ENCODE results near the gene JAZF1.
"Not testable (repeated sequence)": the region's sequence is repeated elsewhere in the genome, so short reads cannot be mapped to it uniquely, and the experiment has no call there.

The JAZF1 gene

DNA sequence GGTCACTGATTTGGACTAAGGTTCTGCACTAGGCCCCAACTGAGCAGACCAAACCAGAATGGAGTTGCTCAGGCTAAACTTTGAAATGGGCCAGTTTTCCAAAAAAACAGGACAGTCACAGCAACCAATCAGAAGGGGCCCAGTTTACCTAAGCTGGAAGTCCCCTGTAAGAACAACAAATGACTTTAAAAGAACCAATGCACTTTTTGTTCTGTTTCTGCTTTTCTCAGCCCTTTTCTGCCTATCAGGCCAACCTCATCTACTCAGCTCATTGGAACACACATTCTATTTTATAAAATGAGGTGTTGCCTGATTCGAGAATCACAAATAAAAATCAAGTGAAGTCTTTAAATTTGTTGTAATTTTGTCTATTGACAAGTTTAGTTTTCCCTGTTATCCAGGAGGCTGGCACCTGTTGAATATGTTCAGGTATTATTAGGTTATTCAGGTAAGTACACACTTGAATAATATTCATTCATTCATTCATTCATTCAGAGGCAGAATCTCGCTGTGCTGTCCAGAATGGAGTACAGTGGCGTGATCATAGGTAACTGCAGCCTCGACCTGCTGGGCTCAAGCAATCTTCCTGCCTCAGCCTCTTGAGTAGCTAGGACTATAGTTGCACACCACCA, 271.9 kb downstream of the JAZF1 start:
- in situ Hi-C loops (cut with HindIII; ENCODE audit: low pct_unique_long_range_greater_than_20kb, low sequenced_read_pairs) = no loop called here
- DNase-seq (ENCODE audit: low read depth in 1 of 2, low spot score in 1 of 2) = no peak
- TF ChIP-seq JUND (IDR thresholded peaks at IDR 0.05; ENCODE audit: low read depth) = no peak

DNA sequence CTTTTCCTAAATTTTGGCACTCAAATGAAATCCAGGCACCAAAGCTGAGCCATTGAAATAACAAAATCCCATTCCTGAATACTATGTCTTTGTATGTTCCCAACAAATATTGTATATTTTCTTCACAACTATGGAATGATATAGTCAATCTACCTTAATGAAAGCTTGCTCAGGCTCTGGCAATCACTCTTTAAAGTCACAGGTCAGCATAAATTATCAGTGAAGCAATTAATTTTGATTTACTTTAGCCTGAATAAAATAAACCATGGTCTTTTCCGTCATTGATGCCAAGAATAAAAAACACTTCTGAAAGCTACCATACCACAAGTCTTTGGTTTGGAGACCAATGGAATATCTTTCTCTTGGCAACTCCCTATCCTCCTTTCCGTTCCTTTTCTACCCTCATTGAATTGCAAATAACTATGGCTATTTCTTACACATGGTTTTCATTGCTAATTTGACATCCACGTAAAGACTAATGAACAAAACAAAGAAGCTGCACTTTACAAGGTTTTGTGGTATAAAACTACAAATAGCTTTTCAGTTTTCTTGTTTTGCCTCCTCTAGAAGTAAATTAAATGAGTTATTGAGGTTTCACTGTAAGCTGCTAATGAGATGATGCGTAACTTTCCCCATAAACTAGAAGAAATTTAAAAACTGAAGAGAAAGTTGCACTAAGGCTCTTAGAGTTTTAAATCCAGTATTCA, 274.1 kb downstream of the JAZF1 start:
- in situ Hi-C loops (cut with HindIII; ENCODE audit: low pct_unique_long_range_greater_than_20kb, low sequenced_read_pairs) = no loop called here
- TF ChIP-seq JUND (IDR thresholded peaks at IDR 0.05; ENCODE audit: low read depth) = no peak
- DNase-seq (ENCODE audit: low read depth in 1 of 2, low spot score in 1 of 2) = no peak

DNA sequence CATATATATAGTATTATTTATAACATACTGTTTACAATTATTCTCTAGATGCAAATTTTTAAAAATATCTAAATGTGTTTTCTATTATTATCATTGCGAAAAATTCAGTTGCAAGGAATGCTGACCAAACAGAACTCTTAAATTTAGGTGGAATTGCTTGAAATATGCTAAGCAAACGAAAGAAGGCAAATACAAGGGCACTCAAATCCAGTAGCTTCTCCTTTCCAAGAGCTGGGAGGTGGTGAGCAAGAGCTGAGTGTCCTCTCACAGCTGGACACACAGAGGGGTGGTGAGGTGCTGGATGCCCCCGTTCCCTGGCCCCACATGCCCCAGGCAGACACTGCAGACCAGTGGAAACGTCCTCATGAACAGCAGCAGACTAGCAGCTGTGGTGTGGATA, 274.6 kb downstream of the JAZF1 start:
- no peak for TF ChIP-seq JUND (IDR thresholded peaks at IDR 0.05; ENCODE audit: low read depth)
- in situ Hi-C loops (cut with HindIII; ENCODE audit: low pct_unique_long_range_greater_than_20kb, low sequenced_read_pairs) = no loop called here
- DNase-seq (ENCODE audit: low read depth in 1 of 2, low spot score in 1 of 2) = no peak

DNA sequence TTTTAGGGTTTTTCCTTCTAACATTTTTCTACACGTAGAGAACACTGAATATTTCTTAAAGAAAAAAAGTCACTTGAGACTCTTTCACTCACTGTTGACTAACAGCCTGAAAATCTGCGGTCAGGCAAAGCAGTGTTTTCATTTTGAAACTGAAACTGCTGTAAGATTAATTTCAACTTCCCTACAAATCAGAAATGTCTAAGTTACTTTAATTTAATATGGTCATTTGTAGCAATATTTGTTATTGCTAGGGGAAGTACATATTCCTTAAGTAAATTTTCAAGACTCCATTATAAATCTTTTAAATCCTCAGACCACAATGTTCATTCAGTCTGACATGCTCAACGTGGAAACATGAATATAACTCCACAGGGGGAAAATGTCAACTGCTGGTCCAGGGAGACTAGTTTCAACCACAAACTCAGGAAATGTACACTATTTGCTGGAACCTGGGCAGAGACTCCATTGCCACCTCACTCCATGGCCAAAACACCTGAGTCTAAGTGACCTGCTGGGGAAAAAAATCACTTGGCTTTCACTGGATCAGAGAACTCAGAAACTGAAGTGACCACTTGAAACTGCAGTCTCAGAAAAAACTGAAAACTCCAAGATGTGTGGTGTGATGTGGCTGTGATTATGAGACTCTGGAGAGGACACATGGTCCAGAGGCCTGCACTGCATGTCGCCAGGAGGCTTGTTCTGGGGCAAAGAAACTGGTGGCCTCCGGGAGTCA, 279.4 kb downstream of the JAZF1 start:
- no peak for TF ChIP-seq JUND (IDR thresholded peaks at IDR 0.05; ENCODE audit: low read depth)
- peak in 1 of 2 experiments; percentile 30 for DNase-seq (ENCODE audit: low read depth in 1 of 2, low spot score in 1 of 2)
- in situ Hi-C loops (cut with HindIII; ENCODE audit: low pct_unique_long_range_greater_than_20kb, low sequenced_read_pairs) = no loop called here

DNA sequence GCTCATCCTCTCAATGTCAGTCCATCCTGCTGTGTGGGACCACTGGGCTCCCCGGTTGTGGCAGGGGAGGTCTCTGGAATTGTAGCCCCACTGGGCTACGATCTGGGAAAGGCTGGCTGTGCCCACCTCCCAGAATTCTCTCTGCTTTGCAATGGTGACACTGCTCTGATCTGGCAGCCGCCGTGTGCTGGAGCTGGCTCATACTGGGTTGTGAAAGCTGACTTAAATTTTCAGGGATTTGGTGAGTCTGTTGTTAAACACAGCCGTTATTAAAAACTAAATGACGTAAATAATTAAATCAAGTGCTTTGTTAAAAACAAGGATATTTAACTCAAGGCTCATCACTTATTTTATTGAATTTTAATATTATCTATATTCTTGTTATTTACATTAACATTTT, 280.6 kb downstream of the JAZF1 start:
- in situ Hi-C loops (cut with HindIII; ENCODE audit: low pct_unique_long_range_greater_than_20kb, low sequenced_read_pairs) = no loop called here
- DNase-seq (ENCODE audit: low read depth in 1 of 2, low spot score in 1 of 2) = no peak
- TF ChIP-seq JUND (IDR thresholded peaks at IDR 0.05; ENCODE audit: low read depth) = no peak

DNA sequence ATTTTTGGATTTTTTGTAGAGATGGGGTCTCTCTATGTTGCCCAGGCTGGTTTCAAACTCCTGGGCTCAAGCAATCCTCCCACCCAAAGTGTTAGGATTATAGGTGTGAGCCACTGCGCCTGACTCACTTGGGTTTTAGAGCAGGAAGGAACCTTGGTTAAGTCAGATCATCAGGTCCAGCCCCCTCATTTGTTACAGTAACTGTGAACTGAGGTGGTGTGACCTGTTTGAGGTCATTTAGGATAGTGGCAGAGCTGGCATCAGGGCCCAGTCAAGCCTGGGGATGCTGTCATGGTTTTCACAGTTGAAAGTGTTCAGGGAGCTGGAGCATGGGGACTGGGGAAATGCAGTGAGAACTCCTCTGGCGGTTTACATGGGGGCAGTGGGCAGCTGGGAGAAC, 281.0 kb downstream of the JAZF1 start:
- no peak for TF ChIP-seq JUND (IDR thresholded peaks at IDR 0.05; ENCODE audit: low read depth)
- in situ Hi-C loops (cut with HindIII; ENCODE audit: low pct_unique_long_range_greater_than_20kb, low sequenced_read_pairs) = no loop called here
- DNase-seq (ENCODE audit: low read depth in 1 of 2, low spot score in 1 of 2) = no peak

DNA sequence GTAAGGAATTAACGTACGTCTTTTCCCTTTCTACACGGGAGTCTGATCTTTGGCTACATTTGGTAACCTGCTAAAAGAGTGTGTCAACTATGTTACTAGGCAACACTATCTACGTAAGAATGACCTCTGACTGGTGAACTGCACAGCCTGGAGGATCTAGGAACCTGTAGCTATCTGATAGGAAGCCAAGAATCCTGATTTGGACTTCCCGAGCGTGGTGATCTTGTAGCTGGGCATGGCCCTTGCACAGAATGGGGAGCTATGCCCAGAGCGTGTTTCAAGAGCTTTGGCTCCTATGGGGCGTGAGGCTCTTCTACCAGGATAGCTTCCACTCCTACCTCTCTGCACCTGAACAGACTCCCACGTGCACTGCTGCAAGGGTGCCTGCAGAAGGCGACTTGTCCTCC, 283.2 kb downstream of the JAZF1 start:
- in situ Hi-C loops (cut with HindIII; ENCODE audit: low pct_unique_long_range_greater_than_20kb, low sequenced_read_pairs) = no loop called here
- no peak for TF ChIP-seq JUND (IDR thresholded peaks at IDR 0.05; ENCODE audit: low read depth)
- DNase-seq (ENCODE audit: low read depth in 1 of 2, low spot score in 1 of 2) = no peak

DNA sequence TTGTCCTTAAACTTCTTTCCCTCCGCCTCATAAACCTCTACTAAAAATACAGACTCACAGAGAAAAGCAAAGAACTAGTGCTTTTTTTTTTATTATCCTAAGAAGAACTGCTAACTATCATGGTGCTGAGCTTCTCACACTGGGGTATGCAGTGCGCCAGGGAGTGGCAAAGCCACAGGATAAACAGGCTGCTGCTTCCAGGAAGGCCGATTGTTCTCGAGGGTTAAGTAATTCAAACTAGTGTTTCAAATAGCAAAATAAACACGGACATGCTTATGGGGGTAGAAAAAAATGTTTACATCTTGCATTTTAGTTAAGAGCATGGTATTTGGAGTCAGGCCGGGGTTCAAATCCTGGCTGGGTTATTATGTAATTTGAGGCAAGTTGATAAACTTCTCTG, 283.6 kb downstream of the JAZF1 start:
- in situ Hi-C loops (cut with HindIII; ENCODE audit: low pct_unique_long_range_greater_than_20kb, low sequenced_read_pairs) = no loop called here
- no peak for TF ChIP-seq JUND (IDR thresholded peaks at IDR 0.05; ENCODE audit: low read depth)
- peak in 1 of 2 experiments; percentile 16 for DNase-seq (ENCODE audit: low read depth in 1 of 2, low spot score in 1 of 2)

DNA sequence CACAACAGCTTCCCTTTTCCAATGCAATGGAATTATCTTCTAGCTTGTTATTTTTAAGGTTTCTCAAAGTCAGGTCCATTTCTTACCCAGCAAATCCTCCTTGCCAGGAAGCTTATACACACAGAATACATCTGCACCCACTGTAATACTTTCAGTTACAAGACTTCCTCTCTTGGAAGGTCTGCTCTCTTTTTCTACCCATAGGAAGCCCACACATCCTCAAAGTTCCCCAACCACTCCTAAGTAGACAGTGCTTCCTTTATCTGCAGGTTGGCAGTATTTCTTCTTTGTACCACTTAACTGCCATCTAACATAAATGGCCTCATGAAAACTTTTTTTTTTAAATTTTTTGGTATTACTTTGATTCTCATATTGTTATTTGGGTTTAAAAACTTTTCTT, 285.0 kb downstream of the JAZF1 start:
- in situ Hi-C loops (cut with HindIII; ENCODE audit: low pct_unique_long_range_greater_than_20kb, low sequenced_read_pairs) = no loop called here
- TF ChIP-seq JUND (IDR thresholded peaks at IDR 0.05; ENCODE audit: low read depth) = no peak
- DNase-seq (ENCODE audit: low read depth in 1 of 2, low spot score in 1 of 2) = no peak

DNA sequence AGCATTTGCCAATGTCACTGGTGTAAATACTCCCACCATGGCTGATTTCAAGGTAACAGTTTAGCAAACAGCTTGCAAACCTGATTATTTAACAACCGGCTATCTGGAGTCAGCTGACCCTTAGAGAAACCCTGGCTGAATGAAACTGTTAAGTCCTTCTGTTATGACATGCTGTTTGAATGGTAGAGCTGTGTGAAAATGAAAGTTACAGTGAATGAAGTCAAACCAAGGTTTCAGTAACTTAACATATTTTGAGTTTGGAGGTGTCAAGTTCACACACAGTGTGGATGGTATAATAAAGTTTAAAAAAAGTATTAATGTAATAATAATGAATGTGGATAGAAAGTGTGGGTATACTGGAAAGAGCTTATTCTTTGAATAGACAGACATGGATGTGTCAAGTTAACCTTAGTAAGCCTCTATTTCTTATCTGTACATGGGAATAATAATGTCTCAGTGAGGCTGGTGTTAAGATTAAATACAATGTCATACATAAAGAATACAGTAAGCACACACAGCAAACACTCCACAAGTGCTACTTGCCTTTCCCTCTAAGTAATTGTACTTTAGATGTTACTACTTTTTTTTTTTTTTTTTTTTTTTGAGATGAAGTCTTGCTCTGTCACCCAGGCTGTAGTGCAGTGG, 290.3 kb downstream of the JAZF1 start:
- in situ Hi-C loops (cut with HindIII; ENCODE audit: low pct_unique_long_range_greater_than_20kb, low sequenced_read_pairs) = no loop called here
- DNase-seq (ENCODE audit: low read depth in 1 of 2, low spot score in 1 of 2) = no peak
- TF ChIP-seq JUND (IDR thresholded peaks at IDR 0.05; ENCODE audit: low read depth) = no peak

DNA sequence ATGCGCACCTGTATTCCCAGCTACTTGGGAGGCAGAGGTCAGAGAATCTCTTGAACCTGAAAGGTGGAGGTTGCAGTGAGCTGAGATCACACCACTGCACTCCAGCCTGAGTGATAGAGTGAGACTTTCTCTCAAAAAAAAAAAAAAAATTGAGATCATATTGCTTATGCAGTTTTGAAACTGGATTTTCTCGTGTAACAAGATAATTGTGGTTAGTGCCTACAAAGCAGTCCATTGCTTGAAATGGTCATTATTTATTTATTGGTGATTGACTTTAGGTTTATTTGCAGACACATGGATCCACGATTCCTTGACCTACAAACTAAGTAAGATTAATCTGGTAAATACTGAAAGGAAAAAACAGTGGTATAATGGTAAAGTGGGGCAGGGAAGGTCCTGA, 290.8 kb downstream of the JAZF1 start:
- no peak for TF ChIP-seq JUND (IDR thresholded peaks at IDR 0.05; ENCODE audit: low read depth)
- in situ Hi-C loops (cut with HindIII; ENCODE audit: low pct_unique_long_range_greater_than_20kb, low sequenced_read_pairs) = no loop called here
- DNase-seq (ENCODE audit: low read depth in 1 of 2, low spot score in 1 of 2) = peak in 1 of 2 experiments; percentile 66

DNA sequence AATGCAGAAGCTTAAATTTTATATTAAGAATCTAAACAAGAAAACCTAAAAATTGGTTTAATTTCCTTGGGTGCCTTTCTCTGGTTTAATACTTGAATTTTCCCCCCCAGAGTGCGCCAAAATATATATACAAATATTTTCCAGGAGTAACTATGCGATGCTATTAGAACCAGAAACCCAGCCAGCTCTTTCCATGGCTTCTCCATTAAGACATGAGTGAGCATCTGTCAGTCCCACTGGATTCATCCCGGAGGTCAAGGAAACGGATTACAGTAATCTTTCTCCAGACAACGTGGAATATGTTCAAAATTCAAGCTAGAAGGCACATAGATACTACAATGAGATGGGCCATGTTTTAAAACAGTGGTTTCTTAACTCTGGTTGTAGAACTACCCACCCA, 291.9 kb downstream of the JAZF1 start:
- TF ChIP-seq JUND (IDR thresholded peaks at IDR 0.05; ENCODE audit: low read depth) = no peak
- DNase-seq (ENCODE audit: low read depth in 1 of 2, low spot score in 1 of 2) = no peak
- in situ Hi-C loops (cut with HindIII; ENCODE audit: low pct_unique_long_range_greater_than_20kb, low sequenced_read_pairs) = no loop called here

DNA sequence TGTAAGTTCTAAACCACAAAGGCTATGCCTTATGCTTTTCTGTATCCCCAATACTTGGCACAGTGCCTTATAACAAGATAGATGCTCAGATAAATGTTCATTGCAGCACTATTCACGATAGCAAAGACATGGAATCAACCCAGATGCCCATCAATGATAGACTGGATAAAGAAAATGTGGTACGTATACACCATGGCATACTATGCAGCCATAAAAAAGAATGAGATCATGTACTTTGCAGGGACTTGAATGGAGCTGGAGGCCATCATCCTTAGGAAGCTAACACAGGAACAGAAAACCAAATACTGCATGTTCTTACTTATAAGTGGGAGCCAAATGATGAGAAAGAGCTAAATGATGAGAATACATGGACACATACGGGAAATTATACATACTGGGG, 293.9 kb downstream of the JAZF1 start:
- in situ Hi-C loops (cut with HindIII; ENCODE audit: low pct_unique_long_range_greater_than_20kb, low sequenced_read_pairs); DNase-seq (ENCODE audit: low read depth in 1 of 2, low spot score in 1 of 2): not testable (repeated sequence)
